ENCODE data around the gene ARL11. TPM values are rescaled to one million over a fixed set of nuclear protein-coding genes. Genes with fewer than 3 reads are reported as not detected.

The ARL11 gene
- total RNA-seq, 2 experiments from 2014 or later, result 0.11 to 0.14 TPM

- Mint-ChIP-seq H3K4me3 (no peak overlapping the region), H3K27me3 (no peaks in the 10 kb centered on the region), H3K36me3 (ENCODE audit: low read depth) (no peaks in the 10 kb centered on the region), H3K4me1 (ENCODE audit: low read depth) (peaks cover 16% of the 10 kb centered on the region), H3K9me3 (no peaks in the 10 kb centered on the region), H3K27ac (no peak overlapping the region)
- peaks cover 0 to 7% of the 10 kb centered on the region in 2 experiments for H3K9me3 ChIP-seq (ENCODE audit: control insufficient read depth in 1 of 2, insufficient read depth in 1 of 2, low read length in 2 of 2)
- DNase-seq, result no peak
- H3K27ac ChIP-seq (ENCODE audit: low read depth in 1 of 2, low read length in 2 of 2), result no peak overlapping the region
- ATAC-seq (ENCODE audit: poor library complexity), result no peak
- H3K36me3 ChIP-seq (ENCODE audit: insufficient read depth, low read length), result no peaks in the 10 kb centered on the region
- CTCF ChIA-PET, result no interaction called here
- intact Hi-C loops (cut with DNase I, micrococcal nuclease), result no loop called here
- no peaks in the 10 kb centered on the region for H3K27me3 ChIP-seq (ENCODE audit: control insufficient read depth in 1 of 2, insufficient read depth in 2 of 2, low read length in 2 of 2)
- TF ChIP-seq CTCF (IDR thresholded peaks at IDR 0.05), result no peak
- peak overlapping the region; percentile 50 for H3K4me3 ChIP-seq (ENCODE audit: low read length)
- peaks cover 12% of the 10 kb centered on the region for H3K4me1 ChIP-seq (ENCODE audit: insufficient read depth, low read length)
- POLR2A ChIA-PET, result interaction anchor here (0.6 kb wide), 1 partner anchor 333 kb away, joined by 4 read pairs; no protein-coding TSS in a partner anchor
Observed at GRCh38 chr13:49629196-49629938, 1.1 kb downstream of the ARL11 start.

- Mint-ChIP-seq H3K27me3 (no peaks in the 10 kb centered on the region), H3K27ac (no peak overlapping the region), H3K4me3 (no peak overlapping the region), H3K4me1 (ENCODE audit: low read depth) (peaks cover 22% of the 10 kb centered on the region), H3K9me3 (no peaks in the 10 kb centered on the region), H3K36me3 (ENCODE audit: low read depth) (no peaks in the 10 kb centered on the region)
- ATAC-seq (ENCODE audit: poor library complexity) (no peak), DNase-seq (no peak)
- no peak for TF ChIP-seq CTCF (IDR thresholded peaks at IDR 0.05)
- intact Hi-C loops (cut with DNase I, micrococcal nuclease), result no loop called here
- Histone ChIP-seq H3K9me3 (ENCODE audit: control insufficient read depth in 1 of 2, insufficient read depth in 1 of 2, low read length in 2 of 2) (peaks cover 0 to 7% of the 10 kb centered on the region in 2 experiments), H3K27ac (ENCODE audit: low read depth in 1 of 2, low read length in 2 of 2) (no peak overlapping the region), H3K36me3 (ENCODE audit: insufficient read depth, low read length) (no peaks in the 10 kb centered on the region), H3K27me3 (ENCODE audit: control insufficient read depth in 1 of 2, insufficient read depth in 2 of 2, low read length in 2 of 2) (no peaks in the 10 kb centered on the region), H3K4me3 (ENCODE audit: low read length) (no peak overlapping the region), H3K4me1 (ENCODE audit: insufficient read depth, low read length) (peaks cover 14% of the 10 kb centered on the region)
- POLR2A ChIA-PET, result no interaction called here
- CTCF ChIA-PET, result no interaction called here
Observed at GRCh38 chr13:49629947-49630346, 1.6 kb downstream of the ARL11 start.

GRCh38 chr13:49630580-49630979 lies 2.3 kb downstream of the ARL11 start:
- Histone ChIP-seq H3K4me3 (ENCODE audit: low read length) (no peak overlapping the region), H3K27me3 (ENCODE audit: control insufficient read depth in 1 of 2, insufficient read depth in 2 of 2, low read length in 2 of 2) (no peaks in the 10 kb centered on the region), H3K4me1 (ENCODE audit: insufficient read depth, low read length) (peaks cover 18% of the 10 kb centered on the region), H3K36me3 (ENCODE audit: insufficient read depth, low read length) (no peaks in the 10 kb centered on the region), H3K9me3 (ENCODE audit: control insufficient read depth in 1 of 2, insufficient read depth in 1 of 2, low read length in 2 of 2) (peaks cover 0 to 7% of the 10 kb centered on the region in 2 experiments), H3K27ac (ENCODE audit: low read depth in 1 of 2, low read length in 2 of 2) (no peak overlapping the region)
- CTCF ChIA-PET, result no interaction called here
- peaks cover 28% of the 10 kb centered on the region for H3K4me1 Mint-ChIP-seq (ENCODE audit: low read depth)
- no peaks in the 10 kb centered on the region for H3K36me3 Mint-ChIP-seq (ENCODE audit: low read depth)
- TF ChIP-seq CTCF (IDR thresholded peaks at IDR 0.05), result no peak
- intact Hi-C loops (cut with DNase I, micrococcal nuclease), result no loop called here
- H3K9me3 Mint-ChIP-seq, result no peaks in the 10 kb centered on the region
- POLR2A ChIA-PET, result no interaction called here
- DNase-seq (no peak), ATAC-seq (ENCODE audit: poor library complexity) (no peak)
- no peaks in the 10 kb centered on the region for H3K27me3 Mint-ChIP-seq
- no peak overlapping the region for H3K4me3 Mint-ChIP-seq
- H3K27ac Mint-ChIP-seq, result no peak overlapping the region

All from CD4-positive, alpha-beta T cell (primary cell).